ENCODE data around the gene FGF3.

GRCh38 chr11:69818231-69818602 is 999 bp downstream of the FGF3 start:
- TF ChIP-seq CTCF (IDR thresholded peaks at IDR 0.05 in 4 of 5, conservative IDR thresholded peaks at IDR 0.05 in 1 of 5) (no peak), POLR2A (IDR thresholded peaks at IDR 0.05) (no peak)

Data from gastrocnemius medialis (tissue), 4 donors.